ENCODE data around the gene NUBP2. TPM values are rescaled to one million over a fixed set of nuclear protein-coding genes. Genes with fewer than 3 reads are reported as not detected.

The NUBP2 gene
- total RNA-seq, 1 donor from 2014 or later, result 58.9 TPM

DNA sequence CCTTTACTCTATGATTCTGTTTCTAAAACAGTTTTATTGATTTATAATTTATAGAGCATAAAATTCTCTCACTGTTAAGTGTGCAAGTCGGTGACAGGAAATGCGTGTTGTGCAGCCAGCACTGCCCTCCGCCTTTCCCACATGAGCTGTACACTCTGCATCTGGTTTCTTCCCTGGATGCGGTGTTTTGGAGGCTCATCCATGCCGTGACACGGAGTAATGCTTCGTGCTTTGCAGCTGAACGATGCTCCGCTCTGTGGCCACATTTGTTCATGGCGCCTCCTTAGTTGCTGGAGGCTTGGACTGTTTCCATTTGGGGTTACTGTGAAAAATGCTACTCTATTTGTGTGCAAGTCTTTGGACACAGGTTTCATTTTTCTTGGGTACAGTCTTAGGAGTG is 17.9 kb downstream of the NUBP2 start:
- no peak for DNase-seq (ENCODE audit: low read depth in 2 of 2)

DNA sequence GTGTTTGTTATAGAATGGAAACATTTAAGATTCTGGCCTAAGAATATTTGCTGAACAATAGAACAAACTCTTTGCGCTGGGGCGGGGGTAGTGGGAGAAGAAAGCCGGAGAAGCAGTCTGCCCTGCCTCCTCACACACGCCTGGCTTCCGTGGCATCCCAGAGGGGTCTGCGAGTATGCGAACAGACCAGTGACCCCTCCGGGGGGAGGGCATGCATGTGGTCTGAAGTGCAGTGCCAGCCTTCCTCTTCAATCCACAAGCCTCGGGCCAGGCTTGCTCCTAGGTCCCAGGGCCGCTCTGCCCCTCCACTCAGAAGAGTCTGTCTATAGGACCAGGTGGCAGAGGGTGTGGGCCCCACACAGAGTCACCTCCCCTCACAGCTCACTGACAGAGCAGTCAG is 24.9 kb downstream of the NUBP2 start:
- no peak for DNase-seq (ENCODE audit: low read depth in 2 of 2)

DNA sequence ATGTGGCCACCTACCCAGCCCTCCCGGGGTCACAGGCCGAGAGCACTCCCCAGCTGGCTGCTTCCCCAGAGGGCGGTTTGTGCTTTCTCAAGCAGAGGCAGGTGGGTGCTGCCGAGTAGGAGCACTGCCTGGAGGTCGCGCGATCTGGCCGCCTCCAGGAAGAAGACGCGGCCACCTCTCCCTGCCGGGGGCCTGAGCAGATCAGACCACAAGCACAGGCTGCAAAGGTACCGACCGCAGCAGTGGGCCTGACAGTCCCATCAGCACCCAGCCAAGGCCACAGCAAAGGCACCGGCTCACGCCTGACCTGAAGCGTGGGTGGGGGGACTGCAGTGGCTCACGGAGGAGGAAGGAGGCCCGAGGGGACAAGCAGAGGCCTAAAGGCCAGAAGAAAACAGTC is 25.9 kb downstream of the NUBP2 start:
- no peak for DNase-seq (ENCODE audit: low read depth in 2 of 2)

DNA sequence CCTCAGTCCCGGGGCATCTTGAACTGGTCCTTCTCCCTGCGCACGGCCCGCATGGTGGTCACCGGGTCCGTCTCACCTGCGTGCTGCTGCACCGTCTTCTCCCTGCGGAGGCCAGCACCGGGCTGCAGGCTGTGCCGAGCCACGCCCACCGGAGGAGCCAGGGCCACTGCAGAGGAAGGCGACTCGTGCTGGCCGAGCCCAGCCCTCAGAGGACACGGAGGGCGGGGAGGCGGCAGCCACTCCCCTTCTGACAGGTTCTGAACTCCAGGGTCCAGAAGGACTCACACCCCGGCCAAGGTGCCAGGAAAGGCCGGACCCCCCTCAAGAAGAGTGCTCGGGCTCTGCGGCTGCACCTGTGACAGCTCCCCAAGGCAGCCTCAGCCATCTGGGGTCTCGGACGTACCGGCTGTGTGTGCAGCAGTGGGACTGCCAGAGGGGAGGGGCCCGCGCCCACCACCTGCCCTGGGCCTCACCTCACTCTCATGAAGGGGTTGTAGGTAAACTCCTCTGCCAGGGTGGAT is 26.6 kb downstream of the NUBP2 start:
- DNase-seq (ENCODE audit: low read depth in 2 of 2), result no peak

DNA sequence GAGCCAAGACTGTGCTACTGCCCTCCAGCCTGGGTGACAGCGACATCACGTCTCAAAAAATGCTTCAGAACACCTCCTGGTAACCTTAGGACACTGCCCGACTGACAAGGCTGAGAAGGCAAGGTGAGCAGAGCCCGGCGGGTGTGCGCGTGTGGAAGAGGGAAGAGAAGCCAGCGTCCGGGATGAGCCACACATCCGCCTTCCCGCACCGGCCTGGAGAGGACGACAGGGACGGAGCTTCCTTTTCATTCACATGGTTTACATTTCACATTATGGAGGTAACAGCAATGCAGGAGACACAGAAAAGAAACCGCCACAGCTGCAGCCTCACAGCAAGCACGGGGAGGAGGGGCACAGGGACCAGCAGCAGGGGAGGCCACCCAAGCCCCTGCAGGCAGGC is 27.3 kb downstream of the NUBP2 start:
- no peak for DNase-seq (ENCODE audit: low read depth in 2 of 2)

DNA sequence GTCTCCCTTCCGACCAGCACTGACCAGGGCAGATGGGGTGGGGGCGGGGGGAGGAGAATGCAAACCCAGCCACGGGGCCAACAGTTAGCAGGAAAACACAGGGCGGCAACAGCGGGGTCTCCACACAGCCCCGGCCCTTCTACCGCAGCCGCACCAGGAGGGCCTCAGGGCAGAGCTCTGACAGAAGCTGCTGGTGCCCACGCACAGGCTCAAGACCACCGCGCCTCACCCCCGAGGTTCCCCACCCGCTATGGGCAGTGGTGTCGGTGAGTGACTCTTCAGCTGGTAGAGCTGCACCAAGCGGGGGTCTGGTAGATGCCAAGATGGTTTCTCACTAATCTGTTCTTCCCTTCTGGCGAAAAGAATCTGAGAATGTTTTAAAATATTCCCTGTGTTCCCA is 27.8 kb downstream of the NUBP2 start:
- no peak for DNase-seq (ENCODE audit: low read depth in 2 of 2)

DNA sequence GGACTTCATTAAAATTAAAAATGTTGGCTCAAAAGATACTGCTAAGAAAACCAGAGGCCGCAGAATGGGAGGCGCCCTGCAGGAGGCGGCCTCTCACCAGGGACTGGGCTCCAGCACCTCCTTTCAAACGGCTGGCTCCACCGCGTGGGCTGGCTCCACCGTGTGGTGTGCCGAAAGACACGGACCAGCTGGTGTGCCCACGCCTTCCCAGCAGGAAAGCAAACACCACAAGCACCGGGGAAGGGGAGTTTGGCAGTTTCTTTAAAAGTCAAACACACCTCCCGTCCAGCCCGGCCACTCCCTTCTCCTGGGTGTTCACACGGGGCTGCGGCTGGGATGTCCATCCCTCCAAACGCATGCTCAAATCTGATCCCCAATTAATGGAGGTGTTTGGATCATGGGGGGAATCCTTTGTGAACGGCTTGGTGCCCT is 30.0 kb downstream of the NUBP2 start:
- peak; percentile 45 to 79 for DNase-seq (ENCODE audit: low read depth in 2 of 2)

DNA sequence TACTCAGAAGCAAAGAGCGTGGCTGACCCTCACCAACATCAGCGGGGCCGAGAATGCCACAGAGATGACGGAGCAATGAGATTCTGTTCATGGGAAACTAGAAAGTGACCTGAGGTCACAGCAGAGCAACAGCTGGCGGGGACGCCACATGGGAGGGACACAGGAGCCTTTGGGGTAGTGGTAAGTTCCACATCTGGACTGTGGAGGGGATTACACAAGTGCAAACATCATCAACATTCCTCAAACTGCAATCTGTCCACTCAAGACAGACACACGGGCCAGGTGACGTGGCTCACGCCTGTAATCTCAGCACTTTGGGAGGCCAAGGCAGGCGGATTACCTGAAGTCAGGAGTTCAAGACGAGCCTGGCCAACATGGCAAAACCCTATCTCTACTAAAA is 32.7 kb downstream of the NUBP2 start:
- no peak for DNase-seq (ENCODE audit: low read depth in 2 of 2)

DNA sequence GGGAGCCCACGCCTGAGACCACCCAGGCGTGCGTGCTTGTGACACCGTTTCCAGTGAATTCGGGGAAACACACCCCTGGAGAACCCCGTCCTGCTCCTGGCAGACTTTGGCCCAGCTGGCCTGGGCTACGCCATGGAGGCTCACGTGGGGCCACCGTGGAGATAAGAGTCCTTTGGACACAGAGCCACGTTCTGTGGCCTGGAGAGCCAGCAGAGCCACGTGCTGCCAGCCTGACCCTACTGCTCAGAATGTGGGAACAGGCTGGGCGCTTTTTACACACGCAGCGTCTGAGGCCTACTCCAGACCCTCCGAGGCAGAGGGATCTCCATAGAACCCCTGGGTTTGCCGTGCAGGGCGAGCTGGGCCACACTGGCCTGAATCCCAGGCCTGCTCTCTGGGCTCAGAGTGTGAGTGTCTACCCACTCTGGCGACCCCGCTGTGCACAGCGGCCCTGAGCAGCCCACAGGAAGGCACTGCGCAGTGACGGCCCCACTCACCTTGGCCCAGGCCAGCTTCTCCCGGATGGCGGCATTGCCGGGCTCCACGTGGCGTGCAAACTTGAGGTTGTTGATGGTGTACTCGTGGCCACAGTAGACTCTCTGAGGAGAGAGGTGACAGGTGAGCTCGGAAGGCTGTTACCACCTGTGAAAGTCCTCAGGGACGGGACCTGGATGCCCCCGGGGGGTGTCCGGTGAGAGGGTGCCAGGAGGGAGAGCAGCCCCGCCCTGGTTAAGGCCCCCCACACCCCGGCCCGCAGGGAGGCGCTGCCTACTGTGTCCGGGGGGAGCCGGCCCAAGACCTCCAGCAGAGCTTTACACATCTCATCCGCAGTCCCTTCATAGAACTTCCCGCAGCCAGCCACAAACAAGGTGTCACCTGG is 33.9 kb downstream of the NUBP2 start:
- no peak for DNase-seq (ENCODE audit: low read depth in 2 of 2)

DNA sequence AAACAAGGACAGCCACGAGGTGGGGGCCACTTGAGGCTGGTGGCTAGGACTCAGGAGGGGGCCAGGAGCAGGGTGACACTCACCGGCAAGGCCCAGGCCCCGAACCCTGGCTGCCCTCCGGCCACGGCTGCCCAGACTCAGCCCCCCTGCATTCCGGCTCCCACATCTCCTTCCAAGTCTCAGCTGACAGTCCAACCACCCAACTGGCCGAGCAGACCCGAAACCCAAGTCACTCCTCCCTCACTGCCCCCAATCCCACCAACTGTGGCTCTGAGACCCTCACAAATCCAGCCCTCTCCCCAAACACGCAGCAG is 34.5 kb downstream of the NUBP2 start:
- no peak for DNase-seq (ENCODE audit: low read depth in 2 of 2)

DNA sequence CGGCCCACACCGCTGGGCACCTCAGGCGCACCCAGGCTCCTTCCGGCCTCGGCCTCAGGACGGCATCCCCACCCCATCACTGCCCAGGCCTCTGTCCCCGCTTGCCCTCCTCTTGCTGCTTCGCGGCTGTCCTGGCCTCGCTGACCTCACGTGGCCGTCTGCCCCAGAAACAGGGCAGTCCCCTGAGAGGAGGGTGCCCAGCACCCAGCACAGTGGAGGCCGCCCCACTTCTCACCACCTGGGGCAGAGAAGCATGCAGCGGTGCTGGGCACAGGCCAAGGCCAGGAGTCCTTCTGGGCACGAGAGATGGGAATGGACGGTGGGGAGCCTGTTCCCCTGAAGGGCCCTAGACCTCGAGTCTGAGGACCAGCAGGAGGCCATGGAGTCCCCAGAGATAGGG is 35.0 kb downstream of the NUBP2 start:
- DNase-seq (ENCODE audit: low read depth in 2 of 2), result no peak

DNA sequence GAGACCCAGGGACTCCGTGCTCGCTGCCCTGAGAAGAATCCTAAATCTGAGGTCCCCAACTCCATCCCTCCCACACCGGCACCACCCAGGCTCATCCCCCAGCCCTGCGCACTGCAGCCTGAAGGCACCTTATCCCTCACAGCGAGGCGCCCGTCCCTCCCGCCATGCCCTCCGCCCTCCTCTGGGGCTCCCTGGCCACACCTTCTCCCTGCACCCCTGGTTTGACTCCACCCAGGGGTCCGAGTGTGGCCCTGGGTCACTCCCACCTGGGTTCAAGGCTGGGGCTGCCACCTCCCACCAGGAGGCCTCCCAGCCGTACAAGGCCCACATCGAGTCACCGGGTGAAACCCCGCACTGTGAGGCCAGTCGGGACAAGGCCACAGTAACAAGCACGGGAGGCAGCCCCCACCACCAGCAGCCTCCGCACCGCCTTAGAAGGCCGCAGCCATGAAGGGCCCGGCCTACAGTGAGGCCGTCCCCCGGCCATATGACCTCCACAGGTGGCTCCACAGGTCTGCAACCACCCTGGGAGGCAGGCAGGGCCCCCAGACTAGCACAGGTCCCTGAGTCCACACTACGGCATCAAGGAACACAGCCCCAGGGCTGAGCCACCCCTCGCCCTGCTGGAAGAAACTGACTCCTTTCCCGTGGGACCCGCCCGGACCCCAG is 35.6 kb downstream of the NUBP2 start:
- DNase-seq (ENCODE audit: low read depth in 2 of 2), result no peak

DNA sequence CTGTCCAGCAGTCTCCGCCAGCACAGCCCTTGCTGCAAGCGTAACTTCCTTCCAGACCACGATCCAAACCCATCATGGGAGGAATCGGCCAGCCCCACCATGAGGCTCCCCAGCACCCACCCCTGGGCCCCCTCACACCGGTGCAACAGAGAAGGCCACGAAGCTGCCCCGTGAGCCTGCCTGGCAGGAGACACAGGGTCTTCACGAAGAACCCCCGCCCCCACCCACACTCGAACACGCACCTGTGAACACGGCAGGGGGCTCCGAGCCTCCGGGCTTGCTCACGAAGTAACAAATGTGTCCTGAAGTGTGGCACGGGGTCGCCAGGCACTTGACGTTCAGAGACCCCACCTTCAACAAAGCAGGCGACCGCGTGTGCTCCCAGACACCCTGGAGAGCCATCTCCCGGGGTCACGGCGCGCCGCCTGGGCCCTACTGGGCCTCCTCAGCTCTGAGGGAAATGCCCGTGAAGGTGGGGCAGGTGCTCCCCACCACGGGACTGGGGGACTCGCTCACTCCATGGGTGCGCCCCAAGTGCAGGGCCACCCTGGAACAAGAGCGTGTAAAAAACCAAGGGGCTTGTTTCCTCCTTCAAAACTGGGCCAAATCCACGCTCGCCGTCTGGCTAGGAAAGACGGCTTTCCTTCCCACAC is 36.2 kb downstream of the NUBP2 start:
- DNase-seq (ENCODE audit: low read depth in 2 of 2), result no peak

DNA sequence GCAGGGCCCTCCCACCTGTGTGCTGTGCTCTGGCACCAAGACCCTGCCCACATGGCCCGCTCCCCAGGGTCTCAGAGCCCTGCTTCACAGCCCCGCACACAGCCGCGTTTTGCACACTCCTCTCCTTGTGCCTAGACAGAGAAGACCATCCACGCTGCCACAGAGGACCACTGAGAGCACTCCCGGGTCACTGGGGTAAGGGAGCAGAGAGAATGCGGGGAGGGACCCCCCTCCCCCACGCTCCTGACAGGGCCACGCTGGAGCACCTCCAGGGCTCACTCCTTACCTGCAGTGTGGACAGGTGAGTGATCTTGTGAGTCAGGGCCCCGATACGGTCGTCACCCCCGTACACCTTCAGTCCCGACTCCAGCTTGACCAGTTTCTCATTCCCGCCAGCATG is 36.9 kb downstream of the NUBP2 start:
- DNase-seq (ENCODE audit: low read depth in 2 of 2), result no peak

DNA sequence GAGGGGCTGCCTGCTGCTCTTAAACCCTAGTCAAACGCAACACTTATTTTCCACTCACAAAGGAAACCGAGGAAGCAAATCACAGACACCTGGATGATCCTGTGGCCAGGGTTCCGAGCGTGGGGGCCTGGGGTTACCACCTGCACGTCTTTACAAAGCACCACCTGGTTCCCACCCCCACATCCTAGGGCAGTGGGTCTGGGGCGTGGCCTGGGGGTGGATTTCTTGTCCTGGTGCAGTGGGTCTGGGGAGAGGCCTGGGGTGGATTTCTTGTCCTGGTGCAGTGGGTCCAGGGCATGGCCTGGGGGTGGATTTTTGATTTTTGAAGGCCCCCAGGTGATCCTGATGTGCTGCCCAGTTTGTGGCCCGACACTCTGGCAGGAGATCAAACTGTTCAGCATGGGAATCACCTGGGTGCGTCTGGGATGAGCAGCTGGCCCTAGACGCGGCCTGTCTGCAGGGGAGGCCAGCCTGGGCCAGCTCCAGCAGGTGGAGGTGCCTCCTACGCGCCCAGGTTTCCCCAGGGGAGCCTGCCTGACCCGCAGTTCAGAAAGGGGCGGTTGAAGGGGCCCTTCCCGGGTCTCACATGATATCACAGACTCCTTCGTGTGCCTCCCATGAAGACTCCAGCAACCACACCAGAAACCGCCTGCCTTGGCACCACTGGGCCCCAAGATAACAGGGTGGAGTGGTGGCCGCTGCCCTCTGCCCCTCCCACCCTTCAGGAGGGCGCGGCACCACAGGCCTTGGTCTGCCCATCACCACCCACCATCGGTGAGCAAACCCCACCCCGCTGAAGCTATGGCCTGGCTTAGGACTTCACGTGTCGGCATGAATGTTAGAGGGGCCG is 37.6 kb downstream of the NUBP2 start:
- DNase-seq (ENCODE audit: low read depth in 2 of 2), result no peak

DNA sequence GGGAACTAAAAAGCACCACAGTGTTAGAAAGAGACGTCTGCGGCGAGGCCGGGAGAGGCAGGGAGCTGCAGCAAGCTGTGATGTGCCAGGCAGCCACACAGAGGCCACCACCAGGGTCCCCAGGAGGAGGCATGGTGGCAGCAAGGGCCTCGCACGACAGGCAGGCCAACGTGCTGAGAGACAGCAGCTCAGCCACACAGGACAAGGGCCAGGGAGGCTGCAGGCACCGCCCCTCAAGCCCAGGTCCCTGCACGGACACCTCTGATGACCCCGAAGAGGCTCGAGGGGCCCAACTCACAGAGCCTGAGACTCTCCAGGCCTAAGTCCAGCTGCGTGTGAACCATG is 38.2 kb downstream of the NUBP2 start:
- no peak for DNase-seq (ENCODE audit: low read depth in 2 of 2)

DNA sequence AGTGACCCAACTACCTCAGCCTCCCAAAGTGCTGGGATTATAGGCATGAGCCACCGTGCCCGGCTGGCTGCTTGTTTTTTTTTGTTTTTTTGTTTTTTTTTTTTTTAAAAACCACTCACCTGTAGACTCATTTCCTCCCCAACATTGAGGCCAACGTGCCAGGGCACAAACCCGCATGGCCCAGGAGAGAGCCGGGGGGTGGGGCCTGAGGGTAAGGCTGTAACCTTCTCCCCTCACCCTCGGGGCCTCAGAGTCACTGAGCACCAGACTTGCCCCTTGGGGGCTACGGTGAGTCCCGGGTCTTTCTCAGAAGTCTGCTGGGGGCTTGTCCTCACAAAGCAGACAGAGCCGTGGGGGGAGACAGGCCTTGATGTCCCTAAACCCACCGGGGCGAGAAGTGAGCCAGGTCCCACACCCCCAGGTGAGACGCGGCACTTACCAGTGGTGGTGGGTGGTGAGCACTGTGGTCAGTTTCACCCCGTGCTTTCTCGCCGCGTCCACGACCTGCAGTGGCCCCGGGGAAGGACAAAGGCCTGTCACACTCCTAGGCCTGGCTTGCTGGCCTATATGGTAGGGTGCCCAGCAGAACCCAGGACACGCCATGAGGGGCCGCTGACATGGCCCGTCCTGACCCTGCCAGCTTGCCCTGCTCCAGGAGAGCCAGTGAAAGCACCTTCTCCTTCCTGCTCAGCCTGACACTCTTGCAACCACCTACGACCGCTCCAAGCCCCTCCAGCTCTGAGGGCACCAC is 39.3 kb downstream of the NUBP2 start:
- no peak for DNase-seq (ENCODE audit: low read depth in 2 of 2)

DNA sequence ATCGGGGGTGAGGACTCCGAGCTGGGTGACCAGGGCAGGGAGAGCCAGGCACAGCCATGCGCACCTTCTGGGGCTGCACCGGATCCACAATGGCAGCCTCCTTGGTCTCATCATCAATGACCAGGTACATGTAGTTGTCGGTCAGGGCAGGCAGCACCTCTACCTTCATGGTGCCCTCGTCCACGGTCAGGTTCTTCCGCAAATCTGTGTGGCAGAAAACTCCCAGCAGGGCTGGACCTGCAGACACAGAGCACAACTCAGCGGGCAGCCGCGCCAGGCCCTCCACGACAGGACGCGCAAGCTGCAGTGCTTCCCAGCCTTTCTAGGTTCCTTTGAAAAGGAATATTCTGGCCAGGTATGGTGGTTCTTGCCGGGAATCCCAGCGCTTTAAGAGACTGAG is 40.0 kb downstream of the NUBP2 start:
- no peak for DNase-seq (ENCODE audit: low read depth in 2 of 2)

DNA sequence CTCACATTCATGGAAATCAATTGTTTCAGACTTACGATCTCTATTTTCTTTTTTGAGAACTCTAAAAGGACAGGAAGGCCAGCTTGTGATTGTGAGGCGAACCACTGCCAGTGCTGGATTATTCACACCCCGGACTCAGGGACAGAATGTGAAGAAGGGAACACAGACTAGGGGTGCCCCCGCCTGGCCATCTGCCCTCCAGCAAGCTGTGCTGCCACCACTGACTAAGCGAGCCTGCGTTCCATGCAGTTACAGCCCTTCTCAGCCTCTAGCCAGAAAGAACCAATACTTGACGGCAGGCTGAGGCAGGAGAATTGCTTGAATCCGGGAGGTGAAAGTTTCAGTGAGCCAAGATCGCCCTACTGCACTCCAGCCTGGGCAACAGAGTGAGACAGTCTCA is 41.1 kb downstream of the NUBP2 start:
- DNase-seq (ENCODE audit: low read depth in 2 of 2), result peak in 1 of 2 donors; percentile 74

DNA sequence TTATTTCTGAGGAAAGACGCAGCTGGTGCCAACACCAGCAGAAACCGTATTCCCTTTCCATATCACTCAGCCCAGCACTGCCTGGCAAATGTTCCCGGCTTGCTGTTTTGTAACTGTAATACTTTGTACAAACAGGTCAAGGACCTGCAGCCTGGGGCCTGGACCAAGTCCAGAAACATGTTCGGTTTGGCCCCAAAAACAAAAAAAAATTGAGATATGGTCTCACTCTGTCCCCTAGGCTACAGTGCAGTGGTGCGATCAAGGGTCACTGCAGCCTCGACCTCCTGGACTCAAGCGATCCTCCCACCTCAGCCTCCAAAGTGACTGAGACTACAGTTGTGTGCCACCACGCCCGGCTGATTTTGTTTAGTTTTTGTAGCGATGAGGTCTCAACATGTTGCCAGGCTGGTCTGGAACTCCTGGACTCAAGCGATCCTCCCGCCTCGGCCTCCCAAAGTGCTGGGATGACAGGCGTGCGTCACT is 42.7 kb downstream of the NUBP2 start:
- DNase-seq (ENCODE audit: low read depth in 2 of 2), result no peak

Measured in dermis microvascular lymphatic vessel endothelial cell (primary cell).